Hepatocyte (in vitro differentiated cells): ENCODE results near the gene CST7.

Experiments
- EZH2 ChIP-seq: fragments of 200-600 bp; sonication (generic); IDR thresholded peaks from 2 replicates; pipeline ENCODE4 v1.6.1; 2016; ENCODE audit warnings: antibody characterized with exemption, mild to moderate bottlenecking, borderline replicate concordance
- TF ChIP-seq, protein P1 (sequence below): fragments of 200-600 bp; sonication (generic); IDR thresholded peaks from 2 replicates; pipeline ENCODE4 v1.5.1; 2016; ENCODE audit warnings: antibody characterized with exemption, mild to moderate bottlenecking; ENCODE audit not compliant: poor library complexity

DNA sequence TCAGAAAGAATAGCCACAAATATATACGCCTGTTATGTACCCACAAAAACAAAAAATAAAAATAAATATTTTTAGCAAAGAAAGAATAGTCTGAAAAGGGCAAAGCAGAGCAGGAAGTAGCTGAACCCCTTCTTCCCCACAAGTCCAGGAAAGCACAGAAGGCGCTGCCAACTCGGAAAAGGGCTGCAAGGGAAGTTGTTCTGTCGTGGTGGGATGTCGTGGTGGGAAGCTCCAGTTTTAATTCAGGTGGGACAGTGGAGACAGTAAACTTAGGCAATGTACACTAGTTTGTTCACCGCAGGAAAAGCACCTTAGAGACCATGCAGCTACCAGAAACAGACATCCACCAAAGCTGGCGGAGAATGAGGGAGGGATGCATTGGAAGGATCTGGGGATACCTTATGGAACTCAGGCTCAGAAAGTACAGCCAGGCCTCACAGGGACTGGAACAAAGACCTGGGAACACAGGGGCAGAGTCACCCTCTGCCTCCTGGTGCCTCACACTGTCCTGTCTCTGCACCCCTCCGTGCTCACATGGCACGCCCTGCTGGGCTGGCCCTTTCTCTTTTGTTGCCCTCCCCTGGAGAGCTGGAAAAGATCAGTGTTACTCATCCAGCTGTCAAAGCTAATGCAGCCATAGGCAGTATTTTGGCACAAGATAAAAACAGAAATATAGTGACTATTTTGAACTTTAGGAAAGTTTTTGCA lies 46.8 kb downstream of the CST7 start:
- TF ChIP-seq, protein P1, sequence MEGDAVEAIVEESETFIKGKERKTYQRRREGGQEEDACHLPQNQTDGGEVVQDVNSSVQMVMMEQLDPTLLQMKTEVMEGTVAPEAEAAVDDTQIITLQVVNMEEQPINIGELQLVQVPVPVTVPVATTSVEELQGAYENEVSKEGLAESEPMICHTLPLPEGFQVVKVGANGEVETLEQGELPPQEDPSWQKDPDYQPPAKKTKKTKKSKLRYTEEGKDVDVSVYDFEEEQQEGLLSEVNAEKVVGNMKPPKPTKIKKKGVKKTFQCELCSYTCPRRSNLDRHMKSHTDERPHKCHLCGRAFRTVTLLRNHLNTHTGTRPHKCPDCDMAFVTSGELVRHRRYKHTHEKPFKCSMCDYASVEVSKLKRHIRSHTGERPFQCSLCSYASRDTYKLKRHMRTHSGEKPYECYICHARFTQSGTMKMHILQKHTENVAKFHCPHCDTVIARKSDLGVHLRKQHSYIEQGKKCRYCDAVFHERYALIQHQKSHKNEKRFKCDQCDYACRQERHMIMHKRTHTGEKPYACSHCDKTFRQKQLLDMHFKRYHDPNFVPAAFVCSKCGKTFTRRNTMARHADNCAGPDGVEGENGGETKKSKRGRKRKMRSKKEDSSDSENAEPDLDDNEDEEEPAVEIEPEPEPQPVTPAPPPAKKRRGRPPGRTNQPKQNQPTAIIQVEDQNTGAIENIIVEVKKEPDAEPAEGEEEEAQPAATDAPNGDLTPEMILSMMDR, result no peak
- no peak for TF ChIP-seq EZH2
